Measurements from ENCODE around the gene TGM5. TPM values are rescaled to one million over a fixed set of nuclear protein-coding genes. Genes with fewer than 3 reads are reported as not detected.

Gene TGM5
- total and polyA plus RNA-seq, 2 donors (not counting 3 experiments of a cell fraction or from before 2014, with no cell fraction given) = not detected

DNA sequence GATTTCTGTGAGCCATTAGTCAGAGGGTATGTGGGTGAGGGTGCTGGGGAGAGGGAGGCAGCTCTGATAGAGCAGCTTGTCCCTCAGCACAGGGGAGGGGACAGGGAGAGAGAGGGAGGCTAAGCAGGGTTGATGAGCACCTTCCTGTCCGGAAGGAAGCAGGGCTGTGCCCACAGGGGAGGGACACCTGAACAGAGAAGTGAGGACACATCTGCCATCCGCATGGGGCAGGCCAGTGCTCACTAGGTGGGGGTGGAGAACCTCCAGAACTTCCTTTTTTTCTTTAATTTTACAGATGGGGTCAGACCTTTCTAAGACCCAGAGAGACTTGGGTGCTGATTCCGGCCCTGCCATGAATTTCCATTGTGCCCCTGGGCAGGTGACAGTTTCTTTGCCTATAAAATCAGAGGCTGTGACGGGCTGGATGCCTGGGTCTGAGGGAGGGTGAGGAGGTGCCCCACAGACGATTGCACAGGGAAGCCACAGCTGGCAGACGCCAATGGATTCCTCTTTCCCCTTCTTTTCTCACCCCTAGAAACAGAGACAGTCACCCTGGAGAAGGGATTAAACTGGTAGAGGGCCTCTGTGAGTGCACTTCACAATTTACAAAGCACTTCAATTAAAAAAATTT lies 4.1 kb upstream of the TGM5 start:
- no peaks in the 10 kb centered on the region for H4K20me1 ChIP-seq (replicated peaks; ENCODE audit: control insufficient read depth, extremely low read depth, insufficient read depth, low read length)
- H3K4me2 ChIP-seq (ENCODE audit: insufficient read depth, low read length) = no peak overlapping the region
- intact Hi-C loops (cut with micrococcal nuclease) (no loop called here), dilution Hi-C loops (cut with MboI; ENCODE audit: extremely low pct_ligation_motif_present, low sequenced_read_pairs) (no loop called here)
- BruUV-seq (replicated peaks) = no TSS peak
- no peak overlapping the region for H2AFZ ChIP-seq (ENCODE audit: low read depth, low read length)
- H3K79me2 ChIP-seq (ENCODE audit: control insufficient read depth, insufficient read depth, low read length) = no peaks in the 10 kb centered on the region
- no peaks in the 10 kb centered on the region for H3K9me1 ChIP-seq (replicated peaks; ENCODE audit: control insufficient read depth, extremely low read depth, insufficient read depth, low read length)
- peaks cover 5 to 6% of the 10 kb centered on the region in 2 experiments for H3K27me3 ChIP-seq (ENCODE audit: control insufficient read depth in 2 of 2, insufficient read depth in 2 of 2, low read length in 2 of 2)
- H3K4me3 ChIP-seq (replicated peaks in 1 of 3; ENCODE audit: insufficient read depth in 1 of 3, low read depth in 1 of 3, low read length in 3 of 3) = no peak overlapping the region
- FAIRE-seq (no peak), DNase-seq (ENCODE audit: low read depth, low spot score) (no peak)
- ChIA-PET CTCF (interaction anchor here (1.6 to 5.2 kb wide), 2 partner anchors 17 to 45 kb away, joined by 4 to 58 read pairs; no protein-coding TSS in a partner anchor), POLR2A (no interaction called here)
- no peak for TF ChIP-seq EZH2 (IDR thresholded peaks at IDR 0.05; ENCODE audit: borderline replicate concordance, low read depth, low read length, severe bottlenecking)
- TF ChIP-seq POLR2A (IDR thresholded peaks at IDR 0.05; ENCODE audit: low read depth, low read length) = no peak
- TF ChIP-seq GATA2 (IDR thresholded peaks at IDR 0.05; ENCODE audit: insufficient read depth, insufficient read length, low read depth, low read length) = no peak
- TF ChIP-seq FOS (IDR thresholded peaks at IDR 0.05; ENCODE audit: borderline replicate concordance, insufficient read depth, low read length) = no peak
- TF ChIP-seq JUN (IDR thresholded peaks at IDR 0.05; ENCODE audit: borderline replicate concordance, insufficient read depth, insufficient read length, low read depth) = no peak
- no peak for TF ChIP-seq POLR2AphosphoS5 (IDR thresholded peaks at IDR 0.05; ENCODE audit: insufficient read depth, low read depth, low read length)
- no peak for TF ChIP-seq MYC (IDR thresholded peaks at IDR 0.05; ENCODE audit: low read depth, low read length)
- TF ChIP-seq, protein P1, sequence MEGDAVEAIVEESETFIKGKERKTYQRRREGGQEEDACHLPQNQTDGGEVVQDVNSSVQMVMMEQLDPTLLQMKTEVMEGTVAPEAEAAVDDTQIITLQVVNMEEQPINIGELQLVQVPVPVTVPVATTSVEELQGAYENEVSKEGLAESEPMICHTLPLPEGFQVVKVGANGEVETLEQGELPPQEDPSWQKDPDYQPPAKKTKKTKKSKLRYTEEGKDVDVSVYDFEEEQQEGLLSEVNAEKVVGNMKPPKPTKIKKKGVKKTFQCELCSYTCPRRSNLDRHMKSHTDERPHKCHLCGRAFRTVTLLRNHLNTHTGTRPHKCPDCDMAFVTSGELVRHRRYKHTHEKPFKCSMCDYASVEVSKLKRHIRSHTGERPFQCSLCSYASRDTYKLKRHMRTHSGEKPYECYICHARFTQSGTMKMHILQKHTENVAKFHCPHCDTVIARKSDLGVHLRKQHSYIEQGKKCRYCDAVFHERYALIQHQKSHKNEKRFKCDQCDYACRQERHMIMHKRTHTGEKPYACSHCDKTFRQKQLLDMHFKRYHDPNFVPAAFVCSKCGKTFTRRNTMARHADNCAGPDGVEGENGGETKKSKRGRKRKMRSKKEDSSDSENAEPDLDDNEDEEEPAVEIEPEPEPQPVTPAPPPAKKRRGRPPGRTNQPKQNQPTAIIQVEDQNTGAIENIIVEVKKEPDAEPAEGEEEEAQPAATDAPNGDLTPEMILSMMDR (IDR thresholded peaks at IDR 0.05; ENCODE audit: extremely low read depth in 1 of 2, insufficient read depth in 1 of 2, low read depth in 1 of 2, low read length in 2 of 2) = no peak
- TF ChIP-seq, protein P2, sequence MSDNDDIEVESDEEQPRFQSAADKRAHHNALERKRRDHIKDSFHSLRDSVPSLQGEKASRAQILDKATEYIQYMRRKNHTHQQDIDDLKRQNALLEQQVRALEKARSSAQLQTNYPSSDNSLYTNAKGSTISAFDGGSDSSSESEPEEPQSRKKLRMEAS (IDR thresholded peaks at IDR 0.05; ENCODE audit: insufficient read depth, insufficient read length) = no peak
- H3K9ac ChIP-seq (replicated peaks; ENCODE audit: extremely low read depth, insufficient read depth, low read length) = no peak overlapping the region
- no peaks in the 10 kb centered on the region for H3K4me1 ChIP-seq (ENCODE audit: control insufficient read depth, extremely low read depth, insufficient read depth, low read length)
- no peak overlapping the region for H3K27ac ChIP-seq (ENCODE audit: insufficient read depth, low read depth, low read length)
- H3K36me3 ChIP-seq (ENCODE audit: control insufficient read depth in 2 of 2, extremely low read depth in 1 of 2, insufficient read depth in 2 of 2, low read length in 2 of 2) = no peaks in the 10 kb centered on the region
- H3K9me3 ChIP-seq (replicated peaks; ENCODE audit: control insufficient read depth, insufficient read depth, low read length) = no peaks in the 10 kb centered on the region
